ENCODE measurements around the gene LRP8.

DNA sequence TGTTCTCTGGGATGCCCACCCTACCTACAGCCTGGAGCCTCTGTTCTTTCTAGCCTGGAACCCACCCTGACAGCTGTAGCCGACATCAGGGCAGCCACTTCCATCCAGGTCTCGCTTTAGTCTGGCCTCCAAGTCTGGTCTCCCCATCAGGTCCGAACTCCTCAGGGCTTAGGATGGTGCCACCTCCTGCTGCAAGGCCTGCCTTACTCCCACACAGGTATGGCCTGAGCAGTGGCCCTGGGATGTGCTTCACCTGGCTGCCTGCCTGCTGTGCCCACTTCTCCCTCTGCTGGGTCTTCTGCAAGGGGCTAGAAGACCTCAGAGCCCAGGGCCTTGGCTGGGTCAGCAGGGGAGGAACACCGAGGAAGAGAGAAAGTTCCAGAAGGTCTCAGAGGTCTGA lies 53.8 kb downstream of the LRP8 start:
- TF ChIP-seq, protein P1, sequence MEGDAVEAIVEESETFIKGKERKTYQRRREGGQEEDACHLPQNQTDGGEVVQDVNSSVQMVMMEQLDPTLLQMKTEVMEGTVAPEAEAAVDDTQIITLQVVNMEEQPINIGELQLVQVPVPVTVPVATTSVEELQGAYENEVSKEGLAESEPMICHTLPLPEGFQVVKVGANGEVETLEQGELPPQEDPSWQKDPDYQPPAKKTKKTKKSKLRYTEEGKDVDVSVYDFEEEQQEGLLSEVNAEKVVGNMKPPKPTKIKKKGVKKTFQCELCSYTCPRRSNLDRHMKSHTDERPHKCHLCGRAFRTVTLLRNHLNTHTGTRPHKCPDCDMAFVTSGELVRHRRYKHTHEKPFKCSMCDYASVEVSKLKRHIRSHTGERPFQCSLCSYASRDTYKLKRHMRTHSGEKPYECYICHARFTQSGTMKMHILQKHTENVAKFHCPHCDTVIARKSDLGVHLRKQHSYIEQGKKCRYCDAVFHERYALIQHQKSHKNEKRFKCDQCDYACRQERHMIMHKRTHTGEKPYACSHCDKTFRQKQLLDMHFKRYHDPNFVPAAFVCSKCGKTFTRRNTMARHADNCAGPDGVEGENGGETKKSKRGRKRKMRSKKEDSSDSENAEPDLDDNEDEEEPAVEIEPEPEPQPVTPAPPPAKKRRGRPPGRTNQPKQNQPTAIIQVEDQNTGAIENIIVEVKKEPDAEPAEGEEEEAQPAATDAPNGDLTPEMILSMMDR (IDR thresholded peaks at IDR 0.05), result no peak
- TF ChIP-seq, protein P2, sequence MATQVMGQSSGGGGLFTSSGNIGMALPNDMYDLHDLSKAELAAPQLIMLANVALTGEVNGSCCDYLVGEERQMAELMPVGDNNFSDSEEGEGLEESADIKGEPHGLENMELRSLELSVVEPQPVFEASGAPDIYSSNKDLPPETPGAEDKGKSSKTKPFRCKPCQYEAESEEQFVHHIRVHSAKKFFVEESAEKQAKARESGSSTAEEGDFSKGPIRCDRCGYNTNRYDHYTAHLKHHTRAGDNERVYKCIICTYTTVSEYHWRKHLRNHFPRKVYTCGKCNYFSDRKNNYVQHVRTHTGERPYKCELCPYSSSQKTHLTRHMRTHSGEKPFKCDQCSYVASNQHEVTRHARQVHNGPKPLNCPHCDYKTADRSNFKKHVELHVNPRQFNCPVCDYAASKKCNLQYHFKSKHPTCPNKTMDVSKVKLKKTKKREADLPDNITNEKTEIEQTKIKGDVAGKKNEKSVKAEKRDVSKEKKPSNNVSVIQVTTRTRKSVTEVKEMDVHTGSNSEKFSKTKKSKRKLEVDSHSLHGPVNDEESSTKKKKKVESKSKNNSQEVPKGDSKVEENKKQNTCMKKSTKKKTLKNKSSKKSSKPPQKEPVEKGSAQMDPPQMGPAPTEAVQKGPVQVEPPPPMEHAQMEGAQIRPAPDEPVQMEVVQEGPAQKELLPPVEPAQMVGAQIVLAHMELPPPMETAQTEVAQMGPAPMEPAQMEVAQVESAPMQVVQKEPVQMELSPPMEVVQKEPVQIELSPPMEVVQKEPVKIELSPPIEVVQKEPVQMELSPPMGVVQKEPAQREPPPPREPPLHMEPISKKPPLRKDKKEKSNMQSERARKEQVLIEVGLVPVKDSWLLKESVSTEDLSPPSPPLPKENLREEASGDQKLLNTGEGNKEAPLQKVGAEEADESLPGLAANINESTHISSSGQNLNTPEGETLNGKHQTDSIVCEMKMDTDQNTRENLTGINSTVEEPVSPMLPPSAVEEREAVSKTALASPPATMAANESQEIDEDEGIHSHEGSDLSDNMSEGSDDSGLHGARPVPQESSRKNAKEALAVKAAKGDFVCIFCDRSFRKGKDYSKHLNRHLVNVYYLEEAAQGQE (IDR thresholded peaks at IDR 0.05), result no peak
